HG03135 (cell line): Measurements from ENCODE around the gene UIMC1.
"Not testable (repeated sequence)": the region's sequence is repeated elsewhere in the genome, so short reads cannot be mapped to it uniquely, and the experiment has no call there.

Experiments
- ATAC-seq: cut with Tn5 transposase; IDR thresholded peaks from one replicate; pipeline ENCODE4 v1.9.1; 2021; ENCODE audit warnings: mild to moderate bottlenecking, moderate library complexity; ENCODE audit not compliant: unreplicated experiment

Gene UIMC1

GRCh38 chr5:177008716-177009115 is 2.1 kb upstream of the UIMC1 start:
- ATAC-seq, result no peak

GRCh38 chr5:177005619-177006264 is 837 bp downstream of the UIMC1 start:
- peak; percentile 57 for ATAC-seq

DNA sequence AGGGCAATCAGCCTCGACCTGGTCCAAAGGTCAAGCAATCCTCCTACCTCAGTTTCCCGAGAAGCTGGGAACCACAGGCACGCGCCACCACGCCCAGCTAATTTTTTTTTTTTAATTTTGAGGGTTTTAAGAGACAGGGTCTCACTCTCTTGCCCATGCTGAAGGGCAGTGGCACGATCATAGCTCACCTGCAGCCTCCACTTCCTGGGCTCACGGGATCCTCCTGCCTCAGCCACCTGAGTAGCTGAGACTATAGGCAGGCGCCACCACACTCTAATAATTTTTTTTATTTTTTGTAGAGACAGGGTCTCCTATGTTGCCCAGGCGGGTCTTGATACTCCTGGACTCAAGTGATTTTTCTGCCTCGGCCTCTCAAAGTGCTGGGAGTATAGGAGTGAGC is 1.6 kb downstream of the UIMC1 start:
- ATAC-seq, result no peak

DNA sequence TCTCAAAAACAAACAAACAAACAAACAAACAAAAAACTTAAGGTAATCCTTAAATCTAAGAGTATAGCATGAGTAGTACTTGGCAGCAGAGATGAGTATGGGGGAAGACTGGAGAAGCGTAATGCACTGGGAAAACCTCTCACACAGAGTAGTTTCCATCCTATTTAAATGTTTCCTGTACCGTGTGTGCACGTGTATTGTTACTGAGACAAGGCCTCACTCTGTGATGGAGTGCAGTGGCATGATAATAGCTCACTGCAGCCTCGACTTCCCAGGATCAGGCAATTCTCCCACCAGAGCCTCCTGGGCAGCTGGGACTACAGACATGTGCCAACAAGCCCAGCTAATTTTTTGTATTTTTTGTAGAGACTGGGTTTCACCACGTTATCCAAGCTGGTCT is 2.9 kb downstream of the UIMC1 start:
- no peak for ATAC-seq

DNA sequence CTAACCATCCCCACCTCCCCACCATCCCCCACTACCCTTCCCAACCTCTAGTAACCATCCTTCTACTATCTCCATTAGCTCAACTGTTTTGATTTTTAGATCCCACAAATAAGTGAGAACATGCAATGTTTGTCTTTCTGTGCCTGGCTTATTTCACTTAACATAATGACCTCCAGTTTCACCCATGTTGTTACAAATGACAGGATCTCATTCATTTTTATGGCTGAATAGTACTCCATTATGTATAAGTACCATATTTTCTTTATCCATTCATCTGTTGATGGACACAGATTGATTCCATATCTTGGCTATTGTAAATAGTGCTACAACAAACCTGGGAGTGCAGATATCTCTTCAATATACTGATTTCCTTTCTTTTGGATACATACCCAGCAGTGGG is 7.1 kb downstream of the UIMC1 start:
- ATAC-seq, result not testable (repeated sequence)

- ATAC-seq, result no peak
Observed at GRCh38 chr5:176998828-176999227, 7.8 kb downstream of the UIMC1 start.

DNA sequence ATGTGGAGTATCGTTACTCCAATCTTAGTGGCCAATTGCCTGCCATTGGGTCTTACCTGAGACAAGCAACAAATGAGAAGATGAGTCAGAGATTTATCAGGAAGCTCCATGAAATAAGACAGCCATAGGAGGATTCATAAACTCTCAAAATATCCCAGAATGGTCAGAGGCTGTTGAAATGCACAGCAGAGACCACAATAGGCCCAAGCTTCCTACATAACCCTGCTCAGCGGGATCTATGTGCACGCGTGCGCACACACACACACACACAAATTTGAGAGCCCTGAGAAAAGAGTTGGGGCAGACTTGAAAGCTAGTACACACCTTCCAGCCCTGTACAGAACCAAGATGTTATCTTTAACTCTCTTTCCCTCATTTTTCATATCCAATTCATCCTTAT is 9.8 kb downstream of the UIMC1 start:
- ATAC-seq, result no peak

GRCh38 chr5:176995896-176996767 is 10.4 kb downstream of the UIMC1 start:
- no peak for ATAC-seq

- ATAC-seq, result no peak
Observed at GRCh38 chr5:176995122-176995490, 11.5 kb downstream of the UIMC1 start.

DNA sequence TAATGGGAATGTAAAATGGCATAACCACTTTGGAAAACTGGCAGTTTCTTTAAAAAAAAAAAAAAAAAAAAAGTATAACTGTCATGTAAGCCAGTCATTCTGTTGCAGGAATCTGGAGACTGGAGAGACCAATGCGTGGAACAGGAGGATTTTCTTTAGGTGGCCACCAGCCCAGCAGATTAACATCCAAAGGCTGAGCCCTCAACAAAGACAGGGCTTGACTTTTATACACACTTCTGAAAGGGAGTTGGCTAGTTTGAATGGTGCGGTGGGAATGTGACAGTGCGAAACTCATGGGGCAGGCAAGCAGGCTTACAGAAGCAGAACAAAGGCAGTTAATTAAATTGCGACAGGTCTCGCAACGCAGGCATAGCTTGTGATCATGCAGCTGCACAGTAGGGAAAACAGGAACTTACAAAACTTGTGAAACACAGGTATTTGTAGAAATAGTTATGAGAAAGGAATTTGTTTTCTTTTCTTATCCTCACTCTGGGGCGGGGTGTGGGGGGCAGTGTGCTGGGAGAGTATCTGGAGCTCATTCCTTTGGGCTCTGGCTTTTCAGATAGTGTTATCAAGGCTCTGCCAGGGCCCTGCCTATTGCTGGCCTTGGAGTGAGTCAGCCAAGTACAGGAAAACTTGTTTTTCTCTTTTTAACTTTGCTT is 12.0 kb downstream of the UIMC1 start:
- ATAC-seq, result no peak

- not testable (repeated sequence) for ATAC-seq
Observed at GRCh38 chr5:176993081-176993480, 13.5 kb downstream of the UIMC1 start.

DNA sequence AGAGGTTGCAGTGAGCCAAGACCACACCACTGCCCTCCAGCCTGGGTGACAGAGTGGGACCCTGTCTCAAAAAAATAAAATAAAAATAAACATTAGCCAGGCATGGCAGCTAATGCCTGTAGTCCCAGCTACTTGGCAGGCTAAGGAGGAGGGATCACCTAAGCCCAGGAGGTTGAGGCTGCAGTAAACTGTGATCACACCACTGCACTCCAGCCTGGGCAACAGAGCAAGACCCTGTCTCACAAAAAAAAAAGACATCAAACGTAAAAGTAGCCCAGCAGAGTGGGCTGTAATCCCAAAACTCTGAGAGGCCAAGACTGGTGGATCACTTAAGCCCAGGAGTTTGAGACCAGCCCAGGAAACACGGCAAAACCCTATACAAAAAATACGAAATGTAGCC is 19.0 kb downstream of the UIMC1 start:
- no peak for ATAC-seq

GRCh38 chr5:176986280-176986679 is 20.3 kb downstream of the UIMC1 start:
- ATAC-seq, result no peak

DNA sequence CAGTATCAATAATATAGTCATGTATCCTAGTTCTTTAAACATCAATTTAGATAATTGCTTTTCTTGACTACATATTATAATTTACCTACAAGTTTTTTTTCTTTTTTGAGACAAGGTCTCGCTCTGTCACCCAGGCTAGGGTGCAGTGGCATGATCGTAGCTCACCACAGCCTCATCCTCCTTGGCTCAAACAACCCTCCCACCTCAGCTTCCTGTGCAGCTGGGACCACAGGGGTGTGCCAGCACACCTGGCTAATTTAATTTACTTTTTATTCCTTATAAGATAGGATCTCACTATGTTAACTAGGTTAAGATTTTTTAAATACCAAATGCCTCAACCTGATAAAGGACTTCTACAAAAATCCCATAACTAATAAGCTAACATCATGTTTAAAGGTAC is 21.1 kb downstream of the UIMC1 start:
- peak; percentile 66 for ATAC-seq

GRCh38 chr5:176984176-176984575 is 22.4 kb downstream of the UIMC1 start:
- not testable (repeated sequence) for ATAC-seq

DNA sequence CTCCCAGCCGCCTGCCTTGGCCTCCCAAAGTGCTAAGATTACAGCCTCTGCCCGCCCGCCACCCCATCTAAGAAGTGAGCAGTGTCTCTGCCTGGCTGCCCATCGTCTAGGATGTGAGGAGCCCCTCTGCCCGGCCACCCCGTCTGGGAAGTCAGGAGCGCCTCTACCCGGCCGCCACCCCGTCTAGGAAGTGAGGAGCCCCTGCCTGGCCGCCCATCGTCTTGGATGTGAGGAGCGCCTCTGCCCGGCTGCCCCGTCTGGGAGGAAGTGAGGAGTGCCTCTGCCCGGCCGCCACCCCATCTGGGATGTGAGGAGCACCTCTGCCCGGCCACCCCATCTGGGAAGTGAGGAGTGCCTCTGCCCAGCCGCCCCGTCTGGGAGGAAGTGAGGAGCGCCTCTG is 23.0 kb downstream of the UIMC1 start:
- not testable (repeated sequence) for ATAC-seq

GRCh38 chr5:176983112-176983511 is 23.5 kb downstream of the UIMC1 start:
- ATAC-seq, result not testable (repeated sequence)

GRCh38 chr5:176980818-176981217 is 25.8 kb downstream of the UIMC1 start:
- no peak for ATAC-seq

DNA sequence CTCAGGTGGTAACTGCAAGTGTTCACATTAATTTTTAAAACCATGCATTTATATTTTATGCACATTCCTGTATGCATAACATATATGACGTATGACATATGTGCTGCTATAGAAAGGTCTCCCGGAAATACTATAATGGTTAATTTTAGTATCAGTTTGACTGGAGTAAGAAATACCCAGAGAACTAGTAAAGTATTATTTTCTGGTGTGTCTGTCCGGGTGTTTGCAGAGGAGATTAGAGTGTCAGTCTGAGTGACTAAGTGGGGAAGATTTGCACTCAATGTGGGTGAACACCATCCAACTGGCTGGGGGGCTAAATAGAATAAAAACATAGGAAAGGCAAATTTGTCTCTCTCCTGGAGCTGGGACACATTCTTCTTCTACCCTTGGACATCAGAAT is 26.9 kb downstream of the UIMC1 start:
- no peak for ATAC-seq

DNA sequence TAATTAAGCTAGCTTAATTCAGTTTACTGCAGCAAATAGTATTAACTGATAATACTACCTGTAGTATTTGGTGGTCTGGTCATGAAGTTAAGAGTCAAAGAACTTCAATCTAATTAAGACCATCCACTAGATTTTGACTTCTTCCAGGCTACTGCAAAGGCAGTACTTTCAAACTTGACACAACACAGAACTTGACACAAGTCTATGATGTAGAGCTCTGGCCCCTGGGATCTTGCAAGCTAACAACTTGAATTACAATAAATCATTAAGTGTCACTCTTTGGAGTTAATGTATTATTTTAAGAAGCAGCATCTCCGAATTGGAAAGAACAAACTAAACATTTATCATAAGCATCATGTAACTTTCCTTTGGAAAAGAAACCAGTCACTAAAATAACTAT is 40.9 kb downstream of the UIMC1 start:
- ATAC-seq, result no peak

- ATAC-seq, result no peak
Observed at GRCh38 chr5:176959051-176959450, 47.5 kb downstream of the UIMC1 start.

GRCh38 chr5:176956756-176957155 is 49.8 kb downstream of the UIMC1 start:
- ATAC-seq, result no peak
